Hepatocyte (in vitro differentiated cells): ENCODE data around the gene PRKAR1B. TPM values are rescaled to one million over a fixed set of nuclear protein-coding genes. Genes with fewer than 3 reads are reported as not detected.

Experiments
- DNase-seq: peaks from one replicate; pipeline ENCODE4 v3.0.0-alpha.2; 2016; ENCODE audit warnings: low spot score
- H2AFZ ChIP-seq: fragments of 200-600 bp; sonication (generic); 2 replicates; pipeline ENCODE4 v1.6.0; 2016; ENCODE audit warnings: antibody characterized with exemption, mild to moderate bottlenecking
- H3K27ac ChIP-seq: fragments of 200-600 bp; sonication (generic); 2 replicates; pipeline ENCODE4 v1.5.1; 2016; ENCODE audit warnings: mild to moderate bottlenecking
- H3K27me3 ChIP-seq: fragments of 200-600 bp; sonication (generic); 2 replicates; pipeline ENCODE4 v1.6.1; 2016
- H3K36me3 ChIP-seq: fragments of 200-600 bp; sonication (generic); replicated peaks from 2 replicates; pipeline ENCODE4 v1.5.1; 2016; ENCODE audit warnings: low read depth; ENCODE audit not compliant: insufficient read depth
- H3K4me1 ChIP-seq: fragments of 200-600 bp; sonication (generic); 2 replicates; pipeline ENCODE4 v1.5.1; 2016; ENCODE audit warnings: mild to moderate bottlenecking, moderate library complexity; ENCODE audit not compliant: insufficient read depth
- H3K4me2 ChIP-seq: fragments of 200-600 bp; sonication (generic); 2 replicates; pipeline ENCODE4 v1.6.0; 2016
- H3K4me3 ChIP-seq: fragments of 200-600 bp; sonication (generic); 2 replicates; pipeline ENCODE4 v1.5.1; 2016; ENCODE audit warnings: mild to moderate bottlenecking
- H3K79me2 ChIP-seq: fragments of 200-600 bp; sonication (generic); 2 replicates; pipeline ENCODE4 v1.6.0; 2017; ENCODE audit warnings: mild to moderate bottlenecking
- H3K9me2 ChIP-seq: fragments of 200-600 bp; sonication (generic); replicated peaks from 2 replicates; pipeline ENCODE4 v1.6.0; 2017; ENCODE audit warnings: mild to moderate bottlenecking; ENCODE audit not compliant: insufficient read depth
- H3K9me3 ChIP-seq: fragments of 200-600 bp; sonication (generic); 2 replicates; pipeline ENCODE4 v1.5.1; 2016; ENCODE audit warnings: low read depth, mild to moderate bottlenecking
- H4K20me1 ChIP-seq: fragments of 200-600 bp; sonication (generic); 2 replicates; pipeline ENCODE4 v1.6.0; 2016; ENCODE audit warnings: mild to moderate bottlenecking; ENCODE audit not compliant: insufficient read depth, poor library complexity, severe bottlenecking
- CTCF ChIP-seq: fragments of 200-600 bp; sonication (generic); IDR thresholded peaks from 2 replicates; pipeline ENCODE4 v1.5.1; 2016; ENCODE audit warnings: antibody characterized with exemption, mild to moderate bottlenecking; ENCODE audit not compliant: poor library complexity
- EZH2 ChIP-seq: fragments of 200-600 bp; sonication (generic); IDR thresholded peaks from 2 replicates; pipeline ENCODE4 v1.6.1; 2016; ENCODE audit warnings: antibody characterized with exemption, mild to moderate bottlenecking, borderline replicate concordance
- EZH2phosphoT487 ChIP-seq: fragments of 200-600 bp; sonication (generic); IDR thresholded peaks from one replicate; pipeline ENCODE4 v1.6.1; 2018; ENCODE audit warnings: antibody characterized with exemption, mild to moderate bottlenecking, low read depth, moderate library complexity; ENCODE audit not compliant: unreplicated experiment, severe bottlenecking
- WGBS: methylation state at CpG from one replicate; pipeline ENCODE4 v1.1.6; 2016; ENCODE audit warnings: low lambda C conversion rate; ENCODE audit errors: missing lambda C conversion rate; 5-methylcytosine and 5-hydroxymethylcytosine counted together
- polyA plus RNA-seq: library from polyadenylated mRNA; unstranded; fragments of >200 nt; fragmentation: Nextera tagmentation; extraction: Ambion mirVana; gene quantifications from 2 replicates; pipeline ENCODE4 v1.2.1, GENCODE V29; 2016
- total RNA-seq: library from RNA; depleted of rRNA; stranded (reverse); fragments of >200 nt; gene quantifications from 2 replicates; pipeline ENCODE4 v1.2.3, GENCODE V29; 2014

PRKAR1B gene
- total and polyA plus RNA-seq, 2 experiments from 2014 or later, result 16.6 to 28.7 TPM

DNA sequence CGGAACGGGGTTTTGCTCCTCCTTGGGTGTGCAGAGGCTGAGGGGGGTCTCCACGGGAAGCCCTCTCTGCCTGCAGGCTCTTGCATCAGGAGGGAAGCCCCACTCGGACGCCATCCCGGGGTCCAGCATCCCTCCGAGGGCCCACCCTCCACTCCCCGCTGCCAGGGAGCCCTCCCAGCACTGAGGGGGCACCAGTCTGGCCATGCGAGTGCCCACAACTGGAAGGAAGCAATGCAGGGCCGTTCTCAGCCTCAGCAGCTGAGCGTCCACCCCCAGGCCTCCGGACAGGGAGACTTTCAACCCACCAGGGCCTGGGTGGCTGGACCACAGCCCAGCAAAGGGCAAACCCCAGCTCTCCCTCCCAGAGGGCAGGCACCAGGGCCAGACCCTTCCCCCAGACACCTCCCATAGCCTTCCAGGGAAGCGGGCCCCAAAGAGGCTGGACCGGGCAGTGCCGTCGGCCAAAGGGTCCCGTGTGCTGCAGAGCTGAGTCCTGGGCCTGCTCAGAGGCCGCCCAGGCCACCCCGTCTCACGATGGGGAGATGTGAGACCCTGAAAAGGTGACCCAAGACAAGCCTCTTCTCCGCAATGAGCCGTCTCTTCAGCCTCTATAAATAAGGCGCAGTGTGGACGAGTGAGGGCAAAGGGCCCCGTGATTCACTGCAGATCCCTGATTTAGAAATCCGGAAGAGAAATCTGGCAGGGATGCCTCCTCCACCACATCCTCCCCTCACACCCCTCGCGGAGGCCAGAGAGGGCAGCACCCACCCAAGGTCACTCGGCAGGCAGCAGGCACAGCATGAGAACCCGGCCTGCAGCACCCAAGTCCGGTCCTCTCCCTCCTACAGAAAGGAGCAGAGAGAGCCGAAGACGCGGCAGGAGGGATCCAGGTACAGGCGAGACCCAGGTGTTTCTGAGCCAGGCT lies 82.4 kb downstream of the PRKAR1B start:
- H2AFZ ChIP-seq, result no peak overlapping the region

DNA sequence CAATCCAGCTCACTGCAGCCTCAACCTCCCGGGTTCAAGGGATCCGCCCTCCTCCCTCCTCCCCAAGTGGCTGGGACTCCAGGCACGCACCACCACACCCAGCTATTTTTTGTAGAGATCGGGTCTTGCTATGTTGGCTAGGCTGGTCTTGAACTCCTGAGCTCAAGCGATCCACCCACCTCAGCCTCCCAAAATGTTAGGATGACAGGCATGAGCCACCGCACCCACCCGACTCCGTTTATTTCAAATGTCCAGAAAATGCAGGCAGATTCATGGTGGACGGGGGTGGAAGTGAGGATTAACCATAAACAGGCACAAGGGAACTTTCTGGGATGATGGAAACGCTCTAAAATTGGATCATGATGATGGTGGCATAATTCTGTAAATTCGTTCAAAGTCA lies 85.1 kb downstream of the PRKAR1B start:
- no peak overlapping the region for H2AFZ ChIP-seq
- H3K9me2 ChIP-seq, result no peaks in the 10 kb centered on the region
- WGBS, result 97% methylated on average over 11 of the region's 11 CpGs
- H3K79me2 ChIP-seq, result no peaks in the 10 kb centered on the region
- H3K4me2 ChIP-seq, result no peak overlapping the region
- no peak overlapping the region for H3K27ac ChIP-seq
- no peaks in the 10 kb centered on the region for H3K27me3 ChIP-seq
- no peak for TF ChIP-seq EZH2phosphoT487
- TF ChIP-seq EZH2, result no peak
- no peak for TF ChIP-seq CTCF
- no peaks in the 10 kb centered on the region for H3K36me3 ChIP-seq
- H3K4me3 ChIP-seq, result no peak overlapping the region
- H4K20me1 ChIP-seq, result no peaks in the 10 kb centered on the region
- DNase-seq, result no peak
- H3K4me1 ChIP-seq, result no peaks in the 10 kb centered on the region
- no peaks in the 10 kb centered on the region for H3K9me3 ChIP-seq

More for the DNA sequence above, 82.4 kb downstream of the PRKAR1B start:
- TF ChIP-seq CTCF, result no peak
- no peak for TF ChIP-seq EZH2
- TF ChIP-seq EZH2phosphoT487, result no peak
- no peaks in the 10 kb centered on the region for H4K20me1 ChIP-seq
- H3K9me2 ChIP-seq, result no peaks in the 10 kb centered on the region
- H3K4me3 ChIP-seq, result no peak overlapping the region
- H3K36me3 ChIP-seq, result no peaks in the 10 kb centered on the region
- no peaks in the 10 kb centered on the region for H3K79me2 ChIP-seq
- H3K4me1 ChIP-seq, result no peaks in the 10 kb centered on the region
- 97% methylated on average over 31 of the region's 35 CpGs for WGBS
- H3K27me3 ChIP-seq, result no peaks in the 10 kb centered on the region
- no peak for DNase-seq
- no peak overlapping the region for H3K27ac ChIP-seq
- H3K4me2 ChIP-seq, result no peak overlapping the region
- no peaks in the 10 kb centered on the region for H3K9me3 ChIP-seq

DNA sequence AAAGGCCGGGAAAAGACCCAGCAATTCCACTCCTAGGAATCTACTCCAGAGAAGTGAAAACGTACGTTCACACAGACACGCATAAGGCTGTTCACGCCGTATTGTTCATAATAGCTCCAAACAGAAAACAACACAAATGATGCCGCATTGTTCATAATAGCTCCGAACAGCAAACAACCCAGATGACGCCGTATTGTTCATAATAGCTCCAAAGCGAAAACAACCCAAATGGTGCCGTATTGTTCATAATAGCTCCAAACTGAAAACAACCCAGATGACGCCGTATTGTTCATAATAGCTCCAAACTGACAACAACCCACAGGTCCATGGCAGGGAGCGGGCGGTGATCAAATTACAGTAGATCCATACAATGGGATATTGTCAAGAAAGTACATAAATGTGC lies 85.8 kb downstream of the PRKAR1B start:
- Histone ChIP-seq H3K36me3 (no peaks in the 10 kb centered on the region), H3K4me2 (no peak overlapping the region)
- WGBS, result 82% methylated on average over 16 of the region's 16 CpGs

More for the DNA sequence above, 85.8 kb downstream of the PRKAR1B start:
- Histone ChIP-seq H4K20me1 (no peaks in the 10 kb centered on the region), H3K4me3 (no peak overlapping the region), H3K9me3 (no peaks in the 10 kb centered on the region), H3K79me2 (no peaks in the 10 kb centered on the region), H3K9me2 (no peaks in the 10 kb centered on the region), H3K27ac (no peak overlapping the region), H3K4me1 (no peaks in the 10 kb centered on the region), H3K27me3 (no peaks in the 10 kb centered on the region), H2AFZ (no peak overlapping the region)
- TF ChIP-seq EZH2, result no peak
- no peak for TF ChIP-seq CTCF
- no peak for TF ChIP-seq EZH2phosphoT487
- DNase-seq, result no peak
